D721Med (cell line): ENCODE data around the gene FARSB.

Experiments used
- DNase-seq: peaks from one replicate; pipeline ENCODE4 v3.0.0; 2011; ENCODE audit warnings: low spot score; ENCODE audit not compliant: insufficient read length
- FAIRE-seq: peaks from 2 replicates; lab custom pipeline; 2011; peaks lifted over from hg19 to GRCh38; lab: Jason Lieb, UNC
- TF ChIP-seq, protein P1 (sequence below): IDR thresholded peaks from 2 replicates; pipeline ENCODE4 v1.5.1; 2012; ENCODE audit warnings: mild to moderate bottlenecking, control low read depth; ENCODE audit not compliant: insufficient read depth; ENCODE audit errors: missing control alignments

Gene FARSB

DNA sequence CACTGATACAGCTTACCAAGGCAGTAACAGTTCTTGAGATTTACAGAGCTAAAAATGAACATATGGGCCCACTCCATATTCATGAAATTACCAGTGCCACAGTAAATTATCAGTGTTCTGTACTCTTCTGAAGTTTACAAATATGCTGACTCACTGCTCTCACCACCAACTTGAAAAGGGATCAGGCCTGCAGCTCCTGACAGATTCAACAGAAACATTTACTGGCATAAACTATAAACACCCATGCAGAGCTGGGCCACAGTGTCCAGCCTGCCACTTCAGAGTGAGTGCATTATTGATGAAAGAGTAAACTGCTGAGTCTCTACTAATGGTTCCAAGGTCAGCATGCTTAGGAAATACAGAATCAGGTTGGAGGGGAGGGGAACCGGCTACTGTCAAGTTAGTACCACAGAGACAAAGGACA, 83.1 kb downstream of the FARSB start:
- FAIRE-seq, result no peak
- DNase-seq, result no peak
- TF ChIP-seq, protein P1, sequence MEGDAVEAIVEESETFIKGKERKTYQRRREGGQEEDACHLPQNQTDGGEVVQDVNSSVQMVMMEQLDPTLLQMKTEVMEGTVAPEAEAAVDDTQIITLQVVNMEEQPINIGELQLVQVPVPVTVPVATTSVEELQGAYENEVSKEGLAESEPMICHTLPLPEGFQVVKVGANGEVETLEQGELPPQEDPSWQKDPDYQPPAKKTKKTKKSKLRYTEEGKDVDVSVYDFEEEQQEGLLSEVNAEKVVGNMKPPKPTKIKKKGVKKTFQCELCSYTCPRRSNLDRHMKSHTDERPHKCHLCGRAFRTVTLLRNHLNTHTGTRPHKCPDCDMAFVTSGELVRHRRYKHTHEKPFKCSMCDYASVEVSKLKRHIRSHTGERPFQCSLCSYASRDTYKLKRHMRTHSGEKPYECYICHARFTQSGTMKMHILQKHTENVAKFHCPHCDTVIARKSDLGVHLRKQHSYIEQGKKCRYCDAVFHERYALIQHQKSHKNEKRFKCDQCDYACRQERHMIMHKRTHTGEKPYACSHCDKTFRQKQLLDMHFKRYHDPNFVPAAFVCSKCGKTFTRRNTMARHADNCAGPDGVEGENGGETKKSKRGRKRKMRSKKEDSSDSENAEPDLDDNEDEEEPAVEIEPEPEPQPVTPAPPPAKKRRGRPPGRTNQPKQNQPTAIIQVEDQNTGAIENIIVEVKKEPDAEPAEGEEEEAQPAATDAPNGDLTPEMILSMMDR, result no peak

GRCh38 chr2:222572264-222572721, 83.6 kb downstream of the FARSB start:
- no peak for FAIRE-seq
- TF ChIP-seq, protein P1, result no peak
- DNase-seq, result no peak

DNA sequence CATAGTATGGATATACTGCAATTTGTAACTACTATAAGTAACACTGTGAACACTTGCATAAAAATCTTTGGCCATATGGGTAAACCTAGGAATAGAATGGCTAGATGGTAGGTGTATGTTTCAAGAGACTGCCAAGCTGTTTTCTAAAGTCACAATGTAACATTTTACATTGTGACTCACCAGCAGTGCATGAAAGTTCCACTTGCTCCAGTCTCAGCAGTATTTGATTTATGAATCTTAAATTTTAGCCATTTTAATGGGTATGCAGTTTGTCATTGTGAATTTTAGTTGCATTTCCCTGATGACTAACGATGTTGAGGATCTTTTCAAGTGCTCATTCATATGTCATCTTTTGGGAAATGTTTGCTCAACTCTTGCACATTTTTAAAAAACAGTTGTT, 86.1 kb downstream of the FARSB start:
- FAIRE-seq, result no peak
- DNase-seq, result no peak
- TF ChIP-seq, protein P1, result no peak

DNA sequence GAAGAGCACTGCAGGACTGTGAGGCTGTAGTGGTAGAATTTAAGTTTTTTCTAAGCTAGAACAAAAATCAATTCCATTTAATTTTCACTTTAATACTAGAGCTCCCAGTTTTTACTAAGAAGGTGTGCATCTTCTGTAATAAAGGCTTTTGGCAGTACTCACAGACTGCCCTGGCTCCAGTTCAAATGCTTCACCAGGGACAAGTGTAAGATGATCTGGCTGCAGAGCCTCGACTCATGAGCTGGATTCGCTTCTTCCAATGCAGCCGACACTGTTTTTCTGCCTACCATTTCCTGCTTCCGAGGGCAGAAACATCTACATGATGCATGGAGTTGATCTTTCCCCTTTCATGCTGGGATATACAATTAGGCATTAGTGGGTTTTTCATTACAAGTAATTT, 87.0 kb downstream of the FARSB start:
- TF ChIP-seq, protein P1, result no peak
- FAIRE-seq (no peak), DNase-seq (no peak)

GRCh38 chr2:222566229-222566628, 89.7 kb downstream of the FARSB start:
- DNase-seq (no peak), FAIRE-seq (no peak)
- TF ChIP-seq, protein P1, result no peak

- TF ChIP-seq, protein P1, result no peak
- DNase-seq, result no peak
- FAIRE-seq, result no peak
Observed at GRCh38 chr2:222563936-222564335, 92.0 kb downstream of the FARSB start.

DNA sequence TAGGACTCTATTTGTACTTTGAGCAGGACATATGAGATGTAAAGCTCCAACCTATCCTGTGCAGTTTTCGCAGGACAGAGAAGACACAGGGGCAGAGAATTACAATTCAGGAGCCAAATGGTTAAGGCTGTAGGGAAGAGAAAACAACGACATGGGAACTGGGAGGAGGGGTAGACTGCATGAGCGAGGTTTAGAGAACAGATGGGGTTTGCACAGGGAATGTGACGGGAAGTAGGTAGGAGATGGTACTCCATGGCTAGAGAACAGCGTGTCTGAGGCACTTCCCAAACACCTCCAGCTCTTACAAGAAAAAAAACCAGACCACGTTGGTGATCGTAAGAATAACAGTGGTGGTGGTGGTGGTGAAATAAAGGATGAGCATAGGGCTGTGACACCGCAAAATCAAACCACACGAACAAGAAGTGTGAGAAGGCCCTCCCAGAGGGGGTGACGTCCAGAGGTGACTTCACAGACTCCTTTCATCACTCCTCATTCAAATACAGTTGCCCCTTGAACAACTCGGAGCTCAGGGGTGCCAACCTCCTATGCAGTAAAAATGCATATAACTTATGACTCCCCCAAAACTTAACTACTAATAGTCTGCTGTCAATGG, 92.7 kb downstream of the FARSB start:
- FAIRE-seq (no peak), DNase-seq (no peak)
- TF ChIP-seq, protein P1, result no peak
